ENCODE data around the gene GTPBP6. TPM values are rescaled to one million over a fixed set of nuclear protein-coding genes. Genes with fewer than 3 reads are reported as not detected.
A peak's percentile ranks its signal among the peaks of the same experiment; 100 is the strongest.

Gene GTPBP6
- total and polyA plus RNA-seq, 12 donors, result 5.3 to 57.1 (median 38.1) TPM

- intact Hi-C loops (cut with DNase I), result no loop called here
Observed at GRCh38 chrX:348461-349117, 30.0 kb upstream of the GTPBP6 start.

GRCh38 chrX:347351-348117, 28.9 kb upstream of the GTPBP6 start:
- no peak for DNase-seq
- intact Hi-C loops (cut with DNase I), result no loop called here
- TF ChIP-seq CTCF (IDR thresholded peaks at IDR 0.05), result no peak
- TF ChIP-seq POLR2A (IDR thresholded peaks at IDR 0.05), result no peak
- Histone ChIP-seq H3K27me3 (no peaks in the 10 kb centered on the region), H3K4me3 (no peak overlapping the region), H3K27ac (no peak overlapping the region), H3K9me3 (replicated peaks in 1 of 3) (no peaks in the 10 kb centered on the region), H3K4me1 (replicated peaks in 1 of 2) (peaks cover 3 to 11% of the 10 kb centered on the region in 2 donors), H3K36me3 (replicated peaks in 1 of 2) (no peaks in the 10 kb centered on the region)
- WGBS, 4 donors, result 96 to 98% (median 98%) methylated on average over 29 to 59 of the region's 59 CpGs

More at GRCh38 chrX:348461-349117, 30.0 kb upstream of the GTPBP6 start:
- peak overlapping the region in 4 of 5 donors; percentile 50 to 88 (median 76) for H3K27ac ChIP-seq
- peaks cover 3 to 11% of the 10 kb centered on the region in 2 donors for H3K4me1 ChIP-seq (replicated peaks in 1 of 2)
- 31 to 39% (median 36%) methylated on average over 11 of the region's 11 CpGs for WGBS, 4 donors
- DNase-seq, result peak in 5 of 7 donors; percentile 56 to 69 (median 66)
- no peaks in the 10 kb centered on the region for H3K36me3 ChIP-seq (replicated peaks in 1 of 2)
- H3K27me3 ChIP-seq, result no peaks in the 10 kb centered on the region
- H3K9me3 ChIP-seq (replicated peaks in 1 of 3), result no peaks in the 10 kb centered on the region
- H3K4me3 ChIP-seq, result no peak overlapping the region
- TF ChIP-seq CTCF (IDR thresholded peaks at IDR 0.05), result no peak
- TF ChIP-seq POLR2A (IDR thresholded peaks at IDR 0.05), result no peak

GRCh38 chrX:346034-346813, 27.6 kb upstream of the GTPBP6 start:
- H3K4me3 ChIP-seq, result no peak overlapping the region
- TF ChIP-seq POLR2A (IDR thresholded peaks at IDR 0.05) (no peak), CTCF (IDR thresholded peaks at IDR 0.05) (no peak)
- peak in 1 of 7 donors; percentile 6 for DNase-seq
- no peaks in the 10 kb centered on the region for H3K9me3 ChIP-seq (replicated peaks in 1 of 3)
- 95 to 97% (median 96%) methylated on average over 50 to 74 of the region's 75 CpGs for WGBS, 4 donors
- intact Hi-C loops (cut with DNase I), result no loop called here
- no peaks in the 10 kb centered on the region for H3K27me3 ChIP-seq
- peaks cover 3 to 11% of the 10 kb centered on the region in 2 donors for H3K4me1 ChIP-seq (replicated peaks in 1 of 2)
- no peaks in the 10 kb centered on the region for H3K36me3 ChIP-seq (replicated peaks in 1 of 2)
- H3K27ac ChIP-seq, result no peak overlapping the region

Data from adrenal gland (tissue), 12 donors.